ENCODE measurements around the gene RPL36AL. TPM values are rescaled to one million over a fixed set of nuclear protein-coding genes. Genes with fewer than 3 reads are reported as not detected.

Gene RPL36AL
- total and polyA plus RNA-seq, 2 of the 4 experiments (the other 2 are of a cell fraction): 129 to 313 TPM

- peaks cover 8% of the 10 kb centered on the region for H3K9me1 ChIP-seq (ENCODE audit: insufficient read depth, low read length)
- H3K36me3 ChIP-seq (ENCODE audit: control insufficient read depth, insufficient read depth, low read length): peaks cover 11% of the 10 kb centered on the region
- no peak overlapping the region for H3K4me3 ChIP-seq (ENCODE audit: insufficient read depth, low read depth, low read length)
- no peak overlapping the region for H2AK9ac ChIP-seq (replicated peaks; ENCODE audit: low read depth, low read length, poor library complexity)
- H3K4me2 ChIP-seq (ENCODE audit: low read depth, low read length): no peak overlapping the region
- no peak overlapping the region for H4K5ac ChIP-seq (ENCODE audit: low read depth, low read length)
- intact Hi-C loops (cut with micrococcal nuclease): no loop called here
- TF ChIP-seq, protein P1, sequence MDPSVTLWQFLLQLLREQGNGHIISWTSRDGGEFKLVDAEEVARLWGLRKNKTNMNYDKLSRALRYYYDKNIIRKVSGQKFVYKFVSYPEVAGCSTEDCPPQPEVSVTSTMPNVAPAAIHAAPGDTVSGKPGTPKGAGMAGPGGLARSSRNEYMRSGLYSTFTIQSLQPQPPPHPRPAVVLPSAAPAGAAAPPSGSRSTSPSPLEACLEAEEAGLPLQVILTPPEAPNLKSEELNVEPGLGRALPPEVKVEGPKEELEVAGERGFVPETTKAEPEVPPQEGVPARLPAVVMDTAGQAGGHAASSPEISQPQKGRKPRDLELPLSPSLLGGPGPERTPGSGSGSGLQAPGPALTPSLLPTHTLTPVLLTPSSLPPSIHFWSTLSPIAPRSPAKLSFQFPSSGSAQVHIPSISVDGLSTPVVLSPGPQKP (IDR thresholded peaks at IDR 0.05; ENCODE audit: borderline replicate concordance, low read depth, low read length): no peak
- TF ChIP-seq CEBPB (IDR thresholded peaks at IDR 0.05; ENCODE audit: low read depth, low read length): peak; percentile 95
- no peak overlapping the region for H2AFZ ChIP-seq (replicated peaks; ENCODE audit: low read length, poor library complexity)
- H2BK5ac ChIP-seq (ENCODE audit: low read depth, low read length, poor library complexity, severe bottlenecking): no peak overlapping the region
- H3K27me3 ChIP-seq (ENCODE audit: control insufficient read depth, insufficient read depth, low read length): no peaks in the 10 kb centered on the region
- H3K27ac ChIP-seq (ENCODE audit: insufficient read depth, low read length): no peak overlapping the region
- H3K56ac ChIP-seq (ENCODE audit: extremely low read depth, insufficient read depth, low read length): no peak overlapping the region
- no peak overlapping the region for H3K18ac ChIP-seq (ENCODE audit: low read depth, low read length)
- H3K23ac ChIP-seq (ENCODE audit: low read depth, low read length): no peak overlapping the region; the same call in 1 of the 2 replicates
- ChIA-PET POLR2A (ENCODE audit: unreplicated experiment) (no interaction called here), CTCF (no interaction called here)
- H2BK15ac ChIP-seq (ENCODE audit: low read depth, low read length): no peak overlapping the region
- no peak overlapping the region for H2BK20ac ChIP-seq (ENCODE audit: low read depth, low read length)
- no peak overlapping the region for H2BK120ac ChIP-seq (ENCODE audit: low read depth, low read length)
- H3K4me1 ChIP-seq (ENCODE audit: control insufficient read depth, insufficient read depth, low read length): peaks cover 2% of the 10 kb centered on the region; the same call in 1 of the 2 replicates
- H3K14ac ChIP-seq (replicated peaks; ENCODE audit: low read depth, low read length): no peak overlapping the region
- H2AK5ac ChIP-seq (ENCODE audit: low read depth, low read length): no peak overlapping the region
- dilution Hi-C loops (cut with HindIII; ENCODE audit: low sequenced_read_pairs, unreplicated experiment): no loop called here
- no TSS peak for BruUV-seq (replicated peaks)
- no peak overlapping the region for H4K91ac ChIP-seq (ENCODE audit: insufficient read depth, low read depth, low read length)
- no peak overlapping the region for H3K9ac ChIP-seq (ENCODE audit: low read depth, low read length)
- no peak overlapping the region for H4K8ac ChIP-seq (ENCODE audit: low read depth in 2 of 2, low read length in 2 of 2)
- no peak overlapping the region for H3K4ac ChIP-seq (ENCODE audit: low read depth, low read length)
- DNase-seq (no peak), ATAC-seq (ENCODE audit: low read depth) (no peak)
- WGBS, 2 experiments (ENCODE audit: extremely low coverage in 2 of 2, insufficient read length in 1 of 2): 100% methylated on average over 1 of the region's 7 CpGs; no CpG with 5 or more reads in 1 of the 2 experiments
- H3K79me1 ChIP-seq (ENCODE audit: low read depth in 1 of 2, low read length in 2 of 2): peaks cover 38 to 66% of the 10 kb centered on the region in 2 experiments
- in situ Hi-C loops (cut with MboI; ENCODE audit: low sequenced_read_pairs): no loop called here
- no peaks in the 10 kb centered on the region for H3K9me3 ChIP-seq (ENCODE audit: control insufficient read depth, insufficient read depth, low read length)
- H4K20me1 ChIP-seq (ENCODE audit: insufficient read depth, low read length): peaks cover 21% of the 10 kb centered on the region
Measured at GRCh38 chr14:49640540-49641417, 20.4 kb upstream of the RPL36AL start.
